Hepatocyte (in vitro differentiated cells): ENCODE measurements around the gene NAV3. TPM values are rescaled to one million over a fixed set of nuclear protein-coding genes. Genes with fewer than 3 reads are reported as not detected.

ENCODE experiments used
- DNase-seq: peaks from one replicate; pipeline ENCODE4 v3.0.0-alpha.2; 2016; ENCODE audit warnings: low spot score
- H2AFZ ChIP-seq: fragments of 200-600 bp; sonication (generic); 2 replicates; pipeline ENCODE4 v1.6.0; 2016; ENCODE audit warnings: antibody characterized with exemption, mild to moderate bottlenecking
- H3K27ac ChIP-seq: fragments of 200-600 bp; sonication (generic); 2 replicates; pipeline ENCODE4 v1.5.1; 2016; ENCODE audit warnings: mild to moderate bottlenecking
- H3K27me3 ChIP-seq: fragments of 200-600 bp; sonication (generic); 2 replicates; pipeline ENCODE4 v1.6.1; 2016
- H3K36me3 ChIP-seq: fragments of 200-600 bp; sonication (generic); replicated peaks from 2 replicates; pipeline ENCODE4 v1.5.1; 2016; ENCODE audit warnings: low read depth; ENCODE audit not compliant: insufficient read depth
- H3K4me1 ChIP-seq: fragments of 200-600 bp; sonication (generic); 2 replicates; pipeline ENCODE4 v1.5.1; 2016; ENCODE audit warnings: mild to moderate bottlenecking, moderate library complexity; ENCODE audit not compliant: insufficient read depth
- H3K4me2 ChIP-seq: fragments of 200-600 bp; sonication (generic); 2 replicates; pipeline ENCODE4 v1.6.0; 2016
- H3K4me3 ChIP-seq: fragments of 200-600 bp; sonication (generic); 2 replicates; pipeline ENCODE4 v1.5.1; 2016; ENCODE audit warnings: mild to moderate bottlenecking
- H3K79me2 ChIP-seq: fragments of 200-600 bp; sonication (generic); 2 replicates; pipeline ENCODE4 v1.6.0; 2017; ENCODE audit warnings: mild to moderate bottlenecking
- H3K9me2 ChIP-seq: fragments of 200-600 bp; sonication (generic); replicated peaks from 2 replicates; pipeline ENCODE4 v1.6.0; 2017; ENCODE audit warnings: mild to moderate bottlenecking; ENCODE audit not compliant: insufficient read depth
- H3K9me3 ChIP-seq: fragments of 200-600 bp; sonication (generic); 2 replicates; pipeline ENCODE4 v1.5.1; 2016; ENCODE audit warnings: low read depth, mild to moderate bottlenecking
- H4K20me1 ChIP-seq: fragments of 200-600 bp; sonication (generic); 2 replicates; pipeline ENCODE4 v1.6.0; 2016; ENCODE audit warnings: mild to moderate bottlenecking; ENCODE audit not compliant: insufficient read depth, poor library complexity, severe bottlenecking
- CTCF ChIP-seq: fragments of 200-600 bp; sonication (generic); IDR thresholded peaks from 2 replicates; pipeline ENCODE4 v1.5.1; 2016; ENCODE audit warnings: antibody characterized with exemption, mild to moderate bottlenecking; ENCODE audit not compliant: poor library complexity
- EZH2 ChIP-seq: fragments of 200-600 bp; sonication (generic); IDR thresholded peaks from 2 replicates; pipeline ENCODE4 v1.6.1; 2016; ENCODE audit warnings: antibody characterized with exemption, mild to moderate bottlenecking, borderline replicate concordance
- EZH2phosphoT487 ChIP-seq: fragments of 200-600 bp; sonication (generic); IDR thresholded peaks from one replicate; pipeline ENCODE4 v1.6.1; 2018; ENCODE audit warnings: antibody characterized with exemption, mild to moderate bottlenecking, low read depth, moderate library complexity; ENCODE audit not compliant: unreplicated experiment, severe bottlenecking
- WGBS: methylation state at CpG from one replicate; pipeline ENCODE4 v1.1.6; 2016; ENCODE audit warnings: low lambda C conversion rate; ENCODE audit errors: missing lambda C conversion rate; 5-methylcytosine and 5-hydroxymethylcytosine counted together
- polyA plus RNA-seq: library from polyadenylated mRNA; unstranded; fragments of >200 nt; fragmentation: Nextera tagmentation; extraction: Ambion mirVana; gene quantifications from 2 replicates; pipeline ENCODE4 v1.2.1, GENCODE V29; 2016
- total RNA-seq: library from RNA; depleted of rRNA; stranded (reverse); fragments of >200 nt; gene quantifications from 2 replicates; pipeline ENCODE4 v1.2.3, GENCODE V29; 2014

The NAV3 gene
- total and polyA plus RNA-seq, 2 experiments from 2014 or later = 1.4 to 9.2 TPM

- 97% methylated on average over 1 of the region's 1 CpG for WGBS
- H3K79me2 ChIP-seq = no peaks in the 10 kb centered on the region
- H3K27me3 ChIP-seq = no peaks in the 10 kb centered on the region
- no peak overlapping the region for H3K27ac ChIP-seq
- DNase-seq = no peak
- H3K9me3 ChIP-seq = no peaks in the 10 kb centered on the region
- H3K4me1 ChIP-seq = no peaks in the 10 kb centered on the region
- no peak overlapping the region for H3K4me3 ChIP-seq
- no peak for TF ChIP-seq EZH2phosphoT487
- no peak for TF ChIP-seq CTCF
- TF ChIP-seq EZH2 = no peak
- no peak overlapping the region for H3K4me2 ChIP-seq
- H2AFZ ChIP-seq = no peak overlapping the region
- no peaks in the 10 kb centered on the region for H4K20me1 ChIP-seq
- H3K9me2 ChIP-seq = no peaks in the 10 kb centered on the region
- H3K36me3 ChIP-seq = no peaks in the 10 kb centered on the region
Observed at GRCh38 chr12:78155546-78155945, 324.9 kb downstream of the NAV3 start.

DNA sequence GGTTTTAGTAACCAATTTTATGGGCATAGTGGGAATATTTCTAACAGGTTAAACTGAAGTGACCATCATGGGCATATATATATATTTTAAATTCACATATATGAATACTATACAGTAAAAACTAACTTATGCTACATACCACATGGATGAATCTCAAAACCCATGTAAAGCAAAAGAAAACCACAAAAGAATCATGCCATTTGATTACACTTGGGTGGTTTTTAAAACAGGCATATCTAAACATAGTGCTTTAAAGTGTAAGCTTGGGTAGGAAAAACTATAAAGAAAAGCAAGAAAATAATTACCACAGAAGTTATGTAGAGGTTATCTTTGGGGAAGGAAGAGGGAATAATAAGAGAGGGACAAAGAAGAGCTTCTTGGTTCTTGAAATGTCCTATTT is 326.1 kb downstream of the NAV3 start:
- no peaks in the 10 kb centered on the region for H3K36me3 ChIP-seq
- no peak overlapping the region for H3K4me2 ChIP-seq
- no peaks in the 10 kb centered on the region for H4K20me1 ChIP-seq
- no peaks in the 10 kb centered on the region for H3K27me3 ChIP-seq
- H3K9me3 ChIP-seq = no peaks in the 10 kb centered on the region
- TF ChIP-seq EZH2phosphoT487 (no peak), CTCF (no peak), EZH2 (no peak)
- H3K79me2 ChIP-seq = no peaks in the 10 kb centered on the region
- no peak overlapping the region for H2AFZ ChIP-seq
- H3K9me2 ChIP-seq = no peaks in the 10 kb centered on the region
- no peaks in the 10 kb centered on the region for H3K4me1 ChIP-seq
- no peak overlapping the region for H3K4me3 ChIP-seq
- no peak for DNase-seq
- no peak overlapping the region for H3K27ac ChIP-seq

- no peak overlapping the region for H3K4me2 ChIP-seq
- 100% methylated on average over 1 of the region's 1 CpG for WGBS
- H3K9me3 ChIP-seq = no peaks in the 10 kb centered on the region
- no peak overlapping the region for H3K4me3 ChIP-seq
- no peaks in the 10 kb centered on the region for H3K9me2 ChIP-seq
- TF ChIP-seq EZH2phosphoT487 (no peak), EZH2 (no peak), CTCF (no peak)
- no peaks in the 10 kb centered on the region for H4K20me1 ChIP-seq
- no peak overlapping the region for H3K27ac ChIP-seq
- no peak for DNase-seq
- H3K79me2 ChIP-seq = no peaks in the 10 kb centered on the region
- no peaks in the 10 kb centered on the region for H3K36me3 ChIP-seq
- H3K27me3 ChIP-seq = no peaks in the 10 kb centered on the region
- H3K4me1 ChIP-seq = no peaks in the 10 kb centered on the region
- H2AFZ ChIP-seq = no peak overlapping the region
Observed at GRCh38 chr12:78157199-78157598, 326.5 kb downstream of the NAV3 start.

GRCh38 chr12:78164154-78164553 is 333.5 kb downstream of the NAV3 start:
- 94% methylated on average over 1 of the region's 1 CpG for WGBS
- Histone ChIP-seq H3K4me1 (no peaks in the 10 kb centered on the region), H3K79me2 (no peaks in the 10 kb centered on the region), H3K27ac (no peak overlapping the region), H2AFZ (no peak overlapping the region), H3K9me3 (no peaks in the 10 kb centered on the region), H3K36me3 (no peaks in the 10 kb centered on the region), H3K4me2 (no peak overlapping the region), H3K27me3 (no peaks in the 10 kb centered on the region), H4K20me1 (no peaks in the 10 kb centered on the region), H3K9me2 (no peaks in the 10 kb centered on the region), H3K4me3 (no peak overlapping the region)
- no peak for DNase-seq
- TF ChIP-seq CTCF (no peak), EZH2 (no peak), EZH2phosphoT487 (no peak)
